A549 (cell line): ENCODE measurements around the gene SORCS2. TPM values are rescaled to one million over a fixed set of nuclear protein-coding genes. Genes with fewer than 3 reads are reported as not detected.

ENCODE experiments used
- ATAC-seq, 2 experiments: fragments of 200-7000 bp in 1 of 2; fragments of >200 bp in 1 of 2; cut with Nextera tagmentation in 1 of 2; cut with Tn5 transposase in 1 of 2; 3 replicates each; pipeline versions ENCODE4 v1.8.0 to v1.9.1; 2018 to 2020; ENCODE audit warnings: mild to moderate bottlenecking in 1 of 2, moderate library complexity in 1 of 2
- CTCF ChIA-PET: fragments of 300-600 bp; sonication (Branson Sonifier 250); formaldehyde crosslinking; extraction: SDS; loops from one replicate; lab custom pipeline; 2021; ENCODE audit warnings: antibody characterized with exemption, inconsistent platforms; lab: Yijun Ruan, JAX
- POLR2A ChIA-PET: fragments of 350-600 bp; formaldehyde crosslinking; extraction: SDS; loops from one replicate; lab custom pipeline; 2021; ENCODE audit warnings: antibody characterized with exemption, inconsistent platforms; lab: Yijun Ruan, JAX
- DNase-seq, 2 experiments: peaks; one replicate each; pipeline versions ENCODE4 v3.0.0 to v3.0.0-alpha.2; 2011 to 2016; ENCODE audit warnings: low read depth in 1 of 2, low spot score in 1 of 2
- FAIRE-seq: peaks from 2 replicates; lab custom pipeline; 2011; peaks lifted over from hg19 to GRCh38; lab: Jason Lieb, UNC
- H3K27ac ChIP-seq, 2 experiments: fragments of >200 bp; sonication (Bioruptor Twin); formaldehyde crosslinking; 3 replicates each; pipeline ENCODE4 v1.5.1; 2016 to 2017
- H3K4me1 ChIP-seq: fragments of >200 bp; sonication (Bioruptor Twin); formaldehyde crosslinking; 3 replicates; pipeline ENCODE4 v1.6.1; 2016
- H3K4me2 ChIP-seq: fragments of >200 bp; sonication (Bioruptor Twin); formaldehyde crosslinking; 3 replicates; pipeline ENCODE4 v1.6.1; 2016
- H3K4me3 ChIP-seq: fragments of >200 bp; sonication (Bioruptor Twin); formaldehyde crosslinking; 3 replicates; pipeline ENCODE4 v1.5.1; 2016
- H3K9me3 ChIP-seq: fragments of >200 bp; sonication (Bioruptor Twin); formaldehyde crosslinking; 3 replicates; pipeline ENCODE4 v1.6.1; 2016
- BHLHE40 ChIP-seq: IDR thresholded peaks from 2 replicates; pipeline ENCODE4 v1.6.1; 2012; ENCODE audit warnings: low read depth, low read length, inconsistent platforms
- CHD2 ChIP-seq: fragments of 150-350 bp; IDR thresholded peaks from 2 replicates; pipeline ENCODE4 v1.6.1; 2014; ENCODE audit warnings: low read length; ENCODE audit not compliant: partially characterized antibody
- CTCF ChIP-seq: fragments of >200 bp; sonication (Bioruptor Twin); formaldehyde crosslinking; IDR thresholded peaks from 3 replicates; pipeline ENCODE4 v1.5.1; 2016
- EHF ChIP-seq: fragments of 250-450 bp; sonication (Bioruptor Pico); IDR thresholded peaks from 2 replicates; pipeline ENCODE4 v1.5.0; 2020; ENCODE audit warnings: mild to moderate bottlenecking
- EHMT2 ChIP-seq: fragments of 200-600 bp; sonication (generic); IDR thresholded peaks from 2 replicates; pipeline ENCODE4 v1.6.1; 2016; ENCODE audit warnings: antibody characterized with exemption, low read depth, mild to moderate bottlenecking, moderate library complexity
- ELK1 ChIP-seq: fragments of 150-350 bp; IDR thresholded peaks from 2 replicates; pipeline ENCODE4 v1.6.1; 2014; ENCODE audit warnings: low read depth, mild to moderate bottlenecking, low read length
- EP300 ChIP-seq, 2 experiments: fragments of >200 bp; sonication (Bioruptor Twin); formaldehyde crosslinking; IDR thresholded peaks; 2 replicates in 1 of 2; 3 replicates in 1 of 2; pipeline ENCODE4 v1.6.1; 2016 to 2017
- ESRRA ChIP-seq: fragments of 150-350 bp; IDR thresholded peaks from 2 replicates; pipeline ENCODE4 v1.6.1; 2014; ENCODE audit warnings: mild to moderate bottlenecking, low read length, borderline replicate concordance
- FOSB ChIP-seq: fragments of 250-450 bp; sonication (Bioruptor Pico); IDR thresholded peaks from 2 replicates; pipeline ENCODE4 v1.5.0; 2020; ENCODE audit warnings: mild to moderate bottlenecking, moderate library complexity
- FOSL2 ChIP-seq, 2 experiments: fragments of 450-650 bp in 1 of 2; fragments of >200 bp in 1 of 2; sonication (Bioruptor Twin) in 1 of 2; formaldehyde crosslinking; IDR thresholded peaks; 2 replicates each; pipeline versions ENCODE4 v1.5.0 to v1.6.1; 2016 to 2020; ENCODE audit warnings: mild to moderate bottlenecking in 1 of 2, moderate library complexity in 1 of 2
- FOXS1 ChIP-seq: fragments of 250-450 bp; sonication (Bioruptor Pico); IDR thresholded peaks from 2 replicates; pipeline ENCODE4 v1.5.0; 2020; ENCODE audit warnings: mild to moderate bottlenecking, moderate library complexity
- HOXB5 ChIP-seq: fragments of 250-450 bp; sonication (Bioruptor Pico); IDR thresholded peaks from 2 replicates; pipeline ENCODE4 v1.5.0; 2020; ENCODE audit warnings: mild to moderate bottlenecking, moderate library complexity
- JUN ChIP-seq, 2 experiments: fragments of >200 bp; sonication (Bioruptor Twin); formaldehyde crosslinking; IDR thresholded peaks; 2 replicates in 1 of 2; 3 replicates in 1 of 2; pipeline ENCODE4 v1.6.1; 2016 to 2017
- KDM1A ChIP-seq: fragments of 200-600 bp; sonication (generic); IDR thresholded peaks from 2 replicates; pipeline ENCODE4 v1.6.1; 2016; ENCODE audit warnings: low read depth, mild to moderate bottlenecking
- MAFK ChIP-seq: fragments of 450-650 bp; IDR thresholded peaks from 2 replicates; pipeline ENCODE4 v1.6.1; 2014; ENCODE audit not compliant: partially characterized antibody
- MAX ChIP-seq: IDR thresholded peaks from 2 replicates; pipeline ENCODE4 v1.6.1; 2012
- MAZ ChIP-seq: fragments of 150-350 bp; IDR thresholded peaks from 2 replicates; pipeline ENCODE4 v1.6.1; 2014; ENCODE audit warnings: antibody characterized with exemption, low read depth, low read length, borderline replicate concordance
- MYC ChIP-seq: IDR thresholded peaks from 2 replicates; pipeline ENCODE4 v1.6.1; 2012; ENCODE audit warnings: mild to moderate bottlenecking, inconsistent platforms, low read length, improper control_type of control experiment, borderline replicate concordance
- NFE2L2 ChIP-seq: fragments of 150-350 bp; conservative IDR thresholded peaks from 2 replicates; pipeline ENCODE4 v1.6.1; 2014; ENCODE audit warnings: low read length
- NR3C1 ChIP-seq: fragments of >200 bp; sonication (Bioruptor Twin); formaldehyde crosslinking; IDR thresholded peaks from 3 replicates; pipeline ENCODE4 v1.6.1; 2017
- PHF8 ChIP-seq: fragments of 200-600 bp; sonication (generic); IDR thresholded peaks from 2 replicates; pipeline ENCODE4 v1.6.1; 2016; ENCODE audit warnings: low read depth, mild to moderate bottlenecking, antibody characterized with exemption, moderate library complexity, borderline replicate concordance
- RNF2 ChIP-seq: fragments of 200-600 bp; sonication (generic); IDR thresholded peaks from 2 replicates; pipeline ENCODE4 v1.6.1; 2016; ENCODE audit warnings: low read depth, mild to moderate bottlenecking, antibody characterized with exemption, moderate library complexity, borderline replicate concordance
- TFCP2L1 ChIP-seq: fragments of 250-450 bp; sonication (Bioruptor Pico); IDR thresholded peaks from 2 replicates; pipeline ENCODE4 v1.5.0; 2021; ENCODE audit warnings: mild to moderate bottlenecking
- TP53 ChIP-seq: fragments of 250-450 bp; sonication (Bioruptor Pico); IDR thresholded peaks from 2 replicates; pipeline ENCODE4 v1.5.0; 2021; ENCODE audit warnings: mild to moderate bottlenecking, moderate library complexity
- ZC3H11A ChIP-seq: fragments of 450-650 bp; IDR thresholded peaks from 2 replicates; pipeline ENCODE4 v1.6.1; 2014; ENCODE audit warnings: antibody characterized with exemption, mild to moderate bottlenecking
- ZFP36 ChIP-seq: fragments of 450-650 bp; IDR thresholded peaks from 2 replicates; pipeline ENCODE4 v1.6.1; 2014; ENCODE audit warnings: borderline replicate concordance; ENCODE audit not compliant: partially characterized antibody
- WGBS: methylation state at CpG from one replicate; pipeline ENCODE4 v1.1.6; 2017; ENCODE audit errors: missing lambda C conversion rate; 5-methylcytosine and 5-hydroxymethylcytosine counted together
- polyA plus RNA-seq, 4 experiments: library from polyadenylated mRNA; depleted of rRNA in 3 of 4; stranded (reverse); fragments of >200 nt; fragmentation: RNase III in 1 of 4; extraction: RNeasy Plus Mini Kit Qiagen cat#74134 plus additional on column Dnase treatment in 1 of 4; gene quantifications; 2 replicates in 3 of 4; 3 replicates in 1 of 4; pipeline ENCODE4 v1.2.3, GENCODE V29; 2011 to 2017
- TF ChIP-seq, protein P1 (sequence below): fragments of 250-450 bp; sonication (Bioruptor Pico); IDR thresholded peaks from 2 replicates; pipeline ENCODE4 v1.5.0; 2021; ENCODE audit warnings: mild to moderate bottlenecking, moderate library complexity, borderline replicate concordance
- TF ChIP-seq, protein P2 (sequence below): fragments of >200 bp; sonication (Bioruptor Twin); formaldehyde crosslinking; IDR thresholded peaks from 2 replicates; pipeline ENCODE4 v1.6.1; 2016

The SORCS2 gene
- polyA plus RNA-seq, 2 of the 4 experiments (the other 2 are of a cell fraction) = 1.4 to 4.6 TPM

DNA sequence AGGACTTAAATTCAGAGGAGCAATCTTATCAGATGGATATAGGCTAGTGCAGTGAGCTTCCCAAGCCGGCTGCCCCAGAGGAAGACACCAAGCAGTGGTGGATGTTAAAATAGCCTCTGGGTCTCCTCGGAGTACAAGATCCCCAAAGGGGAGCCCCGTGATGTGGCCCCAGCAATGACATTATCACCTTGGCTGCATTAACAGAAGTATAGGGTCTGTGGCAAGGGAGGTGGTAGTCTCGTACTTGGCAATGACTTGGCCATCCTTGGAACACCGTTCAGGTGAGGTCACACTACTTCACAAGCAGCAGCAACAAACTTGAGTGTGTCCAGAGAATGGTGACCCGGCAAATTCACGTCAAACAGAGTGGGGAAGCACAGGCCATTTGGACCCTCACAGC, 174.6 kb downstream of the SORCS2 start:
- Histone ChIP-seq H3K9me3 (no peaks in the 10 kb centered on the region), H3K4me2 (no peak overlapping the region), H3K4me3 (no peak overlapping the region), H3K27ac (no peak overlapping the region), H3K4me1 (no peaks in the 10 kb centered on the region)
- no peak for FAIRE-seq
- no peak for ATAC-seq
- CTCF ChIA-PET = no interaction called here
- no peak for TF ChIP-seq PHF8
- no peak for TF ChIP-seq KDM1A
- TF ChIP-seq CHD2 = no peak
- TF ChIP-seq RNF2 = no peak
- TF ChIP-seq EP300 (IDR thresholded peaks at IDR 0.05) = no peak
- no peak for TF ChIP-seq ZFP36
- TF ChIP-seq NFE2L2 = no peak
- TF ChIP-seq CTCF = no peak
- no peak for TF ChIP-seq ZC3H11A
- TF ChIP-seq FOSB (CRISPR knock-in tag) = no peak
- no peak for TF ChIP-seq FOSL2 (IDR thresholded peaks at IDR 0.05)
- TF ChIP-seq FOSL2 (CRISPR knock-in tag; IDR thresholded peaks at IDR 0.05) = no peak
- TF ChIP-seq ESRRA = no peak
- TF ChIP-seq HOXB5 (CRISPR knock-in tag) = no peak
- TF ChIP-seq TP53 = no peak
- TF ChIP-seq BHLHE40 = no peak
- TF ChIP-seq MYC = no peak
- POLR2A ChIA-PET = no interaction called here
- DNase-seq = no peak
- WGBS = 58% methylated on average over 7 of the region's 7 CpGs

DNA sequence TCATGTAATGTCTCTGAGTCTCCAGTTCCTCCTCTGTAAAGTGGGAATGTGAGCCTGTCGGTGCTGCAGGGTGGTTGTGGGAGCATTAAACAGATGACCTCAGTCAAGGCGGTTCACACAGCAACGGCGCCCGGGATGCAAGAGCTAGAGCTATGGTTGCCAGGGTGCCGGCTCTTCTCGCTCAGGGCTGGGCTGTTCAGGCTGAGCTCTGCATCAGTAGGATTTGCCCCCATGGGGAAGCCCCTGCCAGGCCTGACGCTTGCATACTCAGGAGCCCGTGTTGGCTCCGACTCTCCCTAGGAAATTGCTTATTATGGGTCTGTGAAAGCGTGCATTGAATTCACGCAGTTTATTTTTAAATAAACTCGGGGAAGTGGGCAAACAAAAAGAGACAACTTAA, 175.1 kb downstream of the SORCS2 start:
- Histone ChIP-seq H3K4me3 (no peak overlapping the region), H3K4me1 (no peaks in the 10 kb centered on the region), H3K9me3 (no peaks in the 10 kb centered on the region), H3K4me2 (no peak overlapping the region), H3K27ac (no peak overlapping the region)
- 72% methylated on average over 11 of the region's 13 CpGs for WGBS
- FAIRE-seq = no peak
- CTCF ChIA-PET = interaction anchor here (0.7 kb wide), 1 partner anchor 394 kb away, joined by 3 read pairs; no protein-coding TSS in a partner anchor
- TF ChIP-seq CHD2 (no peak), NR3C1 (no peak)
- TF ChIP-seq, all 56 proteins: peak for 0
- DNase-seq (no peak), ATAC-seq (no peak)
- POLR2A ChIA-PET = no interaction called here

DNA sequence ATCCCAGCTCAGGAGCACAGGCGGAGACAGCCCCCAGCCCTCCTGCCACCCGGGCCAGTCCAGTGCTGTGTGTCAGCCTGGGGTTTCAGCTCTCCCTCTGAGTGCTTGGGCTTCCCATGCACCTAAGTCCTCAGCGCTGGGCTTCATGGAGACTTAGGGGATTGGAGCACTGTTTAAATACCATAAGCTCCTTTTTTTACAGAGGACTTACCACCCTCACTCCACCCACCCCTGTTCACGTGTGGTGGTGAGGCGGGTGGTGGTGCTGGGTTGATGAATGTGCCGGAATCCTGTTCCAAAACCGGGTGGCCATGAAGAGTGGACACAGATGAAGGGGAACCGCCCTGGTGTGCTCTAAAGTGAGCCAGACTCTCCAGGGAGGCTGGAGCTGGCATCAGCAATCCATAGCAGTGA, 175.5 kb downstream of the SORCS2 start:
- WGBS = 74% methylated on average over 8 of the region's 8 CpGs
- no peak for FAIRE-seq
- CTCF ChIA-PET = interaction anchor here (0.7 kb wide), 1 partner anchor 394 kb away, joined by 3 read pairs; no protein-coding TSS in a partner anchor
- no peak for TF ChIP-seq MAZ
- TF ChIP-seq ZFP36 = no peak
- TF ChIP-seq MAX = no peak
- Histone ChIP-seq H3K4me1 (no peaks in the 10 kb centered on the region), H3K4me3 (no peak overlapping the region), H3K9me3 (no peaks in the 10 kb centered on the region), H3K4me2 (no peak overlapping the region), H3K27ac (no peak overlapping the region)
- POLR2A ChIA-PET = no interaction called here
- DNase-seq = no peak
- ATAC-seq = no peak

DNA sequence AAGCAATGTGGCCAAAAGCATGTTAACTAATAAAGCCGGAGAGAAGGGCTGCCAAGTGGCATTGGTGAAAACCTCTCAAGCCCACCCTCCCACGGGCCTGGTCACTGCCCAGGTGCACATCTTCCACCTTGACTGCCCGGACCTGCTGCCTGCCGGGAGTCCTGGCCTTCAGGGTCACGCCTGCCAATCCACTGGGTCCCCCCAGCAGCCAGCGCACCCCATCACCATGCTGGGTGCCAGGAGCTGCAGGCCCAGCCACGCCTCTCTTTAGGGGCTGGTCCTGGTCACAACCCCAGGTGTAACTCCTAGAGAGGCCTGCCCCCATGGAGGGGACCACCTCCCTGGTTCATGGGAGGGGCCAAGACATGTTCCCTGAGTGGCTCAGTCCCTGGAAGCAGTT, 176.0 kb downstream of the SORCS2 start:
- ChIA-PET POLR2A (no interaction called here), CTCF (no interaction called here)
- Histone ChIP-seq H3K4me3 (no peak overlapping the region), H3K9me3 (no peaks in the 10 kb centered on the region), H3K4me1 (no peaks in the 10 kb centered on the region), H3K4me2 (no peak overlapping the region), H3K27ac (no peak overlapping the region)
- ATAC-seq (no peak), DNase-seq (no peak), FAIRE-seq (no peak)
- WGBS = 53% methylated on average over 3 of the region's 7 CpGs
- TF ChIP-seq, protein P1, sequence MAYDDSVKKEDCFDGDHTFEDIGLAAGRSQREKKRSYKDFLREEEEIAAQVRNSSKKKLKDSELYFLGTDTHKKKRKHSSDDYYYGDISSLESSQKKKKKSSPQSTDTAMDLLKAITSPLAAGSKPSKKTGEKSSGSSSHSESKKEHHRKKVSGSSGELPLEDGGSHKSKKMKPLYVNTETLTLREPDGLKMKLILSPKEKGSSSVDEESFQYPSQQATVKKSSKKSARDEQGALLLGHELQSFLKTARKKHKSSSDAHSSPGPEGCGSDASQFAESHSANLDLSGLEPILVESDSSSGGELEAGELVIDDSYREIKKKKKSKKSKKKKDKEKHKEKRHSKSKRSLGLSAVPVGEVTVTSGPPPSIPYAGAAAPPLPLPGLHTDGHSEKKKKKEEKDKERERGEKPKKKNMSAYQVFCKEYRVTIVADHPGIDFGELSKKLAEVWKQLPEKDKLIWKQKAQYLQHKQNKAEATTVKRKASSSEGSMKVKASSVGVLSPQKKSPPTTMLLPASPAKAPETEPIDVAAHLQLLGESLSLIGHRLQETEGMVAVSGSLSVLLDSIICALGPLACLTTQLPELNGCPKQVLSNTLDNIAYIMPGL (CRISPR knock-in tag) = no peak
- no peak for TF ChIP-seq JUN (IDR thresholded peaks at IDR 0.05)
- no peak for TF ChIP-seq FOXS1
- TF ChIP-seq, protein P2, sequence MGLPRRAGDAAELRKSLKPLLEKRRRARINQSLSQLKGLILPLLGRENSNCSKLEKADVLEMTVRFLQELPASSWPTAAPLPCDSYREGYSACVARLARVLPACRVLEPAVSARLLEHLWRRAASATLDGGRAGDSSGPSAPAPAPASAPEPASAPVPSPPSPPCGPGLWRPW = no peak
- no peak for TF ChIP-seq BHLHE40
- no peak for TF ChIP-seq ELK1
- TF ChIP-seq NR3C1 = no peak
- TF ChIP-seq NFE2L2 = no peak
- no peak for TF ChIP-seq MAFK
- TF ChIP-seq EHF (CRISPR knock-in tag) = no peak
- TF ChIP-seq EHMT2 = no peak
- no peak for TF ChIP-seq TFCP2L1
